Mammary epithelial cell (primary cell): ENCODE results near the gene BANK1.

Source experiments
- CTCF ChIP-seq, 2 donors: IDR thresholded peaks in 1 of 2; conservative IDR thresholded peaks in 1 of 2; 2 replicates each; pipeline ENCODE4 v1.5.1; 2011 to 2012; ENCODE audit warnings: inconsistent platforms in 2 of 2, low read length in 2 of 2, mild to moderate bottlenecking in 2 of 2, control low read depth in 1 of 2, low read depth in 1 of 2; ENCODE audit not compliant: insufficient read depth in 1 of 2; ENCODE audit errors: extremely low read depth in 1 of 2
- EZH2 ChIP-seq: IDR thresholded peaks from 2 replicates; pipeline ENCODE4 v1.6.1; 2012; ENCODE audit warnings: low read length, inconsistent platforms, borderline replicate concordance

- no peak for TF ChIP-seq CTCF (conservative IDR thresholded peaks at IDR 0.05 in 1 of 2, IDR thresholded peaks at IDR 0.05 in 1 of 2; ENCODE audit: extremely low read depth in 1 of 2, insufficient read depth in 1 of 2, low read depth in 1 of 2, low read length in 2 of 2)
- no peak for TF ChIP-seq EZH2
These were observed 157.5 kb downstream of the BANK1 start for GRCh38 chr4:101948055-101948454.
